Kidney epithelial cell (primary cell): Measurements from ENCODE around the gene ATP5PF. TPM values are rescaled to one million over a fixed set of nuclear protein-coding genes. Genes with fewer than 3 reads are reported as not detected.
"Not testable (repeated sequence)": the region's sequence is repeated elsewhere in the genome, so short reads cannot be mapped to it uniquely, and the experiment has no call there.

ENCODE experiments used
- DNase-seq: peaks from one replicate; pipeline ENCODE4 v3.0.0-alpha.2; 2010; ENCODE audit warnings: low read depth
- H3K27me3 ChIP-seq: 2 replicates; pipeline ENCODE4 v1.6.0; 2011; ENCODE audit warnings: low read length; ENCODE audit not compliant: control insufficient read depth, insufficient read depth
- H3K36me3 ChIP-seq: 2 replicates; pipeline ENCODE4 v1.5.1; 2011; ENCODE audit warnings: low read length; ENCODE audit not compliant: control insufficient read depth, insufficient read depth
- H3K4me3 ChIP-seq: 2 replicates; pipeline ENCODE4 v1.5.1; 2011; ENCODE audit warnings: low read depth, mild to moderate bottlenecking, control low read depth, low read length
- total RNA-seq: library from RNA; depleted of rRNA; stranded (reverse); fragments of >200 nt; gene quantifications from 2 replicates; pipeline ENCODE4 v1.2.3, GENCODE V29; 2015
- TF ChIP-seq, protein P1 (sequence below): IDR thresholded peaks from 2 replicates; pipeline ENCODE4 v1.5.1; 2011; ENCODE audit warnings: mild to moderate bottlenecking, moderate library complexity, low read length, control low read depth, inconsistent platforms; ENCODE audit not compliant: insufficient read depth, poor library complexity, severe bottlenecking

The ATP5PF gene
- total RNA-seq, 1 donor from 2014 or later, result 107 TPM

DNA sequence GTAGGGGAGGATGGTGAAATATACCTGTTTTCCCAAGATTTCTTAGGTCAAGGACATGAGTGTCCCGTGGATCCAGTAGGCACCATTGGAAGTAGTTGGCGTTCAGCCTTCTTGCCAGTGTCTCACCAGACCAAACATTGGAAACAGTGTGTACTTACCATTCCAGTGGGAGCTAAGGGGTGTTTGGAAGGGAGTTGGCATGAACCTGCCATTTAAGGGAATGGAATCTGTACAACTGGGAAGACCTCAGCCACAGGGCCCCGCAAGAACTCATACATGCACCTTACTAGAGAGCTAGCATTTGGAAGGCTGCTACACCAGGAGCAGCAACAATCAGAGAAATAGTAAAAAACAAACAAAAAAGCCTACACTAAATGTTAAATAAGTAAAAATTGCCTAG lies 12.7 kb downstream of the ATP5PF start:
- no peaks in the 10 kb centered on the region for H3K36me3 ChIP-seq
- no peak overlapping the region for H3K4me3 ChIP-seq
- TF ChIP-seq, protein P1, sequence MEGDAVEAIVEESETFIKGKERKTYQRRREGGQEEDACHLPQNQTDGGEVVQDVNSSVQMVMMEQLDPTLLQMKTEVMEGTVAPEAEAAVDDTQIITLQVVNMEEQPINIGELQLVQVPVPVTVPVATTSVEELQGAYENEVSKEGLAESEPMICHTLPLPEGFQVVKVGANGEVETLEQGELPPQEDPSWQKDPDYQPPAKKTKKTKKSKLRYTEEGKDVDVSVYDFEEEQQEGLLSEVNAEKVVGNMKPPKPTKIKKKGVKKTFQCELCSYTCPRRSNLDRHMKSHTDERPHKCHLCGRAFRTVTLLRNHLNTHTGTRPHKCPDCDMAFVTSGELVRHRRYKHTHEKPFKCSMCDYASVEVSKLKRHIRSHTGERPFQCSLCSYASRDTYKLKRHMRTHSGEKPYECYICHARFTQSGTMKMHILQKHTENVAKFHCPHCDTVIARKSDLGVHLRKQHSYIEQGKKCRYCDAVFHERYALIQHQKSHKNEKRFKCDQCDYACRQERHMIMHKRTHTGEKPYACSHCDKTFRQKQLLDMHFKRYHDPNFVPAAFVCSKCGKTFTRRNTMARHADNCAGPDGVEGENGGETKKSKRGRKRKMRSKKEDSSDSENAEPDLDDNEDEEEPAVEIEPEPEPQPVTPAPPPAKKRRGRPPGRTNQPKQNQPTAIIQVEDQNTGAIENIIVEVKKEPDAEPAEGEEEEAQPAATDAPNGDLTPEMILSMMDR, result no peak
- DNase-seq, result no peak
- H3K27me3 ChIP-seq, result no peaks in the 10 kb centered on the region

DNA sequence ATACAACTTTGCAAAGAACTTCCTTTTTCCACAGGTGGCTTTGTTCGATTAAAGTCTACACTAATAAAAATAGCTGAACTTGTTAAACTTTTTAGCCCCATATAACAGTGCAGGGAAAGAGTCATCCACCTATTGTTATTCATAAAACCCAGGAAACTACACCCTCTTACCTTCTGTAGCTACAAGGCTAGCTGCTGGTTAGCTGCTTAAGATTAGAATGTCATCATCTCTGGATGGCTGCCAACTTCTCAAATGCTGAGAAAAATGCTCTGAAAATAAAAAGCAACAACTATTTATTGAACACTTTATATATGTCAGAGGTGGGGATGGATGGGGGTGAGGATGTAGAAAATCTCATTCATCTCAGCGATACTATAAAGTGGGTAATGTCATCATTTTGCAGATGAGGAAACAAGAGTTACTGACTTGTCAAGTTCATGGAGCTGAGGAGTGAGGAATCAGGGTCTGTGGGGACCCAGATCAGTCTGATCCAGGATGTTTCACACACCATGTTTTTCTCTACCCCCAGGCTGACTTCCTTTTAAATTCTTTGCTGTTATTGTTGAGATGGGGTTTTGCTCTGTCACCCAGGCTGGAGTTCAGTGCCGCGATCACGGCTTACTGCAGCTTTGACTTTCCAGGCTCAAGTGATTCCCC lies 17.1 kb downstream of the ATP5PF start:
- TF ChIP-seq, protein P1, result no peak
- Histone ChIP-seq H3K4me3 (no peak overlapping the region), H3K36me3 (no peaks in the 10 kb centered on the region), H3K27me3 (no peaks in the 10 kb centered on the region)
- DNase-seq, result no peak

DNA sequence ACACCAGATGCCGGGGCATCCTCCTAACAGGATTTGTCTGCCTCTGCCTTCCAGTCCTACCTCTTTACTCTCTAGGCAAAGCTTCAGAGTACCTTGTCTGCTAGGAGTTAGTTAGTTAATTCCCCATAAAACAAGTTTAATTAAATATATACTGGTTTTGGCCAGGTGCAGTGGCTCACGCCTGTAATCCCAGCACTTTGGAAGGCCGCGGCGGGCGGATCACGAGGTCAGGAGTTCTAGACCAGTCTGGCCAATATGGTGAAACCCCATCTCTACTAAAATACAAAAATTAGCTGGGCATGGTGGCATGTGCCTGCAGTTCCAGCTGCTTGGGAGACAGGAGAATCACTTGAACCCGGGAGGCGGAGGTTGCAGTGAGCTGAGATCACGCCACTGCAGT lies 20.6 kb downstream of the ATP5PF start:
- not testable (repeated sequence) for DNase-seq

DNA sequence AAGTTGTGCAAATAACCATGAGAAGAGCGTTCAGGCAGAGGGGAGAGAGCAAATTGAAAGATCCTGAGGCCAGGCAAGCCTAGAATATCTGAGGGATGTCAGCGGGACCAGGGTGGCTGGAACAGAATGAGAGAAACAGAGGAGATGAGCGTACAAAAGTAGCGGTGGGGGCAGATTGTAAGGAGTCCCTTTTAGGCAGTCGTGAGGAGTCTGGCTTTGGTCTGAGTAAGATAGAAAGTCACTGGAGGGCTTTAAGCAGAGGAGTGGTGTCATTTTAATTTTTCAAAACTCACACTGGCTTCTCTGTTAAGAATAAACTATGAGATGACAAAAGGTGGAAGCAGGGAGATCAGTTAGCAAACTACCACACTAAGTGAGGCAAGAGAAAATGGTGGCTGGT lies 24.2 kb downstream of the ATP5PF start:
- DNase-seq, result no peak
- no peak overlapping the region for H3K4me3 ChIP-seq
- TF ChIP-seq, protein P1, result no peak
- H3K36me3 ChIP-seq, result no peaks in the 10 kb centered on the region
- H3K27me3 ChIP-seq, result no peaks in the 10 kb centered on the region

More for the DNA sequence above, 20.6 kb downstream of the ATP5PF start:
- H3K27me3 ChIP-seq, H3K4me3 ChIP-seq, H3K36me3 ChIP-seq: not testable (repeated sequence)

DNA sequence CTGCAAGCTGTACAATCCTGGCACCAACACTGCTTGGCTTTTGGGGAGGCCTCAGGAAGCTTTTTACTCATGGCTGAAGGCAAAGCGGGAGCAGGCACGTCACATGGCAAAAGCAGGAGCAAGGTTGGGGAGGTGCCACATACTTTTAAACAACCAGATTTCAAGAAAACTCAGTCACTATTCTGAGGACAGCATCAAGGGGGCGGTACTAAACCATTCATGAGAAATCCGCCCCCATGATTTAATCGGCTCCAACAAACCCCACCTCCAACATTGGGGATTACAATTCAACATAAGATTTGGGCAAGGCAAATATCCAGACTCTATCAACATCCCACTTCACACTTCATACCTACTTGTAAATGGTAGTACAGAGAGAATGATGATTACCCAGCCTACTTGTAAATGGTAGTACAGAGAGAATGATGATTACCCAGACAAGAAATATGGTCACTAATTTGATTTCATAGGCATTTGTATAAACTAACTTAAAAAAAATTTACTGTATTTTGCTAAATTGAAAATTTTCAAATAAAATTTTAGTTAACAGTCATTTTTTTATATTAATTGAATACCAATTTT lies 24.9 kb downstream of the ATP5PF start:
- TF ChIP-seq, protein P1, result peak; percentile 4

DNA sequence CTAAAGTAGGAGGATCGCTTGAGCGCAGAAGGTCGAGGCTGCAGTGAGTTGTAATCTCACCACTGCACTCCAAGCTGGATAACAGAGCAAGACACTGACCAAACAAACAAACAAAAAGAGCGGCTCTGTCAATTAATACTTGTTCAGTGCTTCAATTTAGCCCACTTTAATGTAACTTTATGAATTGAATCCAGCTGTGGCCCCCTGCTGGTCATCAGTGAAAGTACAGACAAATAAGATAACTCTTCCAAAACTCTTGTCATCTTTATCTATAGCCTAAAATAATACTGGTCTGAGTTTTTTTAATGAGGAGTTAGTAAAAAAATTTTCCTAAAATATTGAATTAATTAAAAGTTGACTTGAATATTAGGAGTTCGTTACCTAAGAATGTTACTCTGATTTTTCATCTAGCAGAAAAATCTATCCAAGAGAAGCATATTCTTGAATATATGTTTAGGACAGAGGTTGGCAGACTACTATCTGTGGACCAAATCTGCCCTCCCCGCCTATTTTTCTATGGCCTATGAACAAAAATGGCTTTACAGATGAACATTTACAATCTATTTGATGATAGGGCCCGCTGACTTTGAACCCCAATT lies 26.1 kb downstream of the ATP5PF start:
- Histone ChIP-seq H3K36me3 (no peaks in the 10 kb centered on the region), H3K4me3 (no peak overlapping the region), H3K27me3 (no peaks in the 10 kb centered on the region)
- TF ChIP-seq, protein P1, result peak; percentile 67
- DNase-seq, result no peak

More for the DNA sequence above, 24.9 kb downstream of the ATP5PF start:
- no peak overlapping the region for H3K4me3 ChIP-seq
- no peak for DNase-seq
- no peaks in the 10 kb centered on the region for H3K27me3 ChIP-seq
- H3K36me3 ChIP-seq, result no peaks in the 10 kb centered on the region
